OCI-LY7 (cell line): ENCODE data around the gene DDAH1. TPM values are rescaled to one million over a fixed set of nuclear protein-coding genes. Genes with fewer than 3 reads are reported as not detected.

Source experiments
- BruUV-seq: library from RNA; stranded (reverse); fragments of 400-500 nt; replicated peaks from 2 replicates; lab custom pipeline; 2021; lab: Mats Ljungman, UMichigan
- CTCF ChIA-PET: fragments of 300-600 bp; sonication (Branson Sonifier 250); formaldehyde crosslinking; loops from one replicate; lab custom pipeline; 2022; ENCODE audit warnings: antibody characterized with exemption; ENCODE audit not compliant: unreplicated experiment; lab: Charles Lee
- POLR2A ChIA-PET: fragments of 300-600 bp; sonication (Branson Sonifier 250); formaldehyde crosslinking; loops from one replicate; lab custom pipeline; 2022; ENCODE audit warnings: antibody characterized with exemption; lab: Charles Lee
- DNase-seq: peaks from one replicate; pipeline ENCODE4 v3.0.0-alpha.2; 2015; ENCODE audit warnings: low spot score
- H2AFZ ChIP-seq: fragments of 200-600 bp; sonication (generic), shearing (Covaris generic); 2 replicates; pipeline ENCODE4 v1.6.1; 2014; ENCODE audit warnings: mild to moderate bottlenecking, antibody characterized with exemption, low read length, moderate library complexity
- H3K27ac ChIP-seq: fragments of 200-600 bp; sonication (generic); 2 replicates; pipeline ENCODE4 v1.5.1; 2014; ENCODE audit warnings: mixed run types, low read depth, mild to moderate bottlenecking, moderate library complexity, low read length, inconsistent platforms; ENCODE audit not compliant: poor library complexity, severe bottlenecking
- H3K36me3 ChIP-seq: fragments of 200-600 bp; sonication (generic); 2 replicates; pipeline ENCODE4 v1.6.1; 2014; ENCODE audit warnings: mild to moderate bottlenecking, antibody characterized with exemption, low read length, moderate library complexity, mixed read lengths; ENCODE audit not compliant: insufficient read depth
- H3K4me1 ChIP-seq: fragments of 200-600 bp; sonication (generic); 2 replicates; pipeline ENCODE4 v1.5.1; 2014; ENCODE audit warnings: mild to moderate bottlenecking, low read length; ENCODE audit not compliant: insufficient read depth, poor library complexity, severe bottlenecking
- H3K4me2 ChIP-seq: fragments of 200-600 bp; sonication (generic); 2 replicates; pipeline ENCODE4 v1.6.1; 2014; ENCODE audit warnings: mild to moderate bottlenecking, low read length
- H3K4me3 ChIP-seq: fragments of 200-600 bp; sonication (generic); 2 replicates; pipeline ENCODE4 v1.5.1; 2014; ENCODE audit warnings: mild to moderate bottlenecking, low read depth, low read length; ENCODE audit not compliant: poor library complexity, severe bottlenecking
- H3K79me2 ChIP-seq: fragments of 200-600 bp; sonication (generic); 2 replicates; pipeline ENCODE4 v1.6.1; 2016; ENCODE audit warnings: low read depth, mild to moderate bottlenecking, low read length, moderate library complexity, mixed read lengths; ENCODE audit not compliant: insufficient read depth
- H3K9me2 ChIP-seq: fragments of 200-600 bp; sonication (generic); 2 replicates; pipeline ENCODE4 v1.6.1; 2016; ENCODE audit warnings: mild to moderate bottlenecking, low read length, mixed read lengths; ENCODE audit not compliant: insufficient read depth
- H3K9me3 ChIP-seq: fragments of 200-600 bp; sonication (generic); 2 replicates; pipeline ENCODE4 v1.6.1; 2014; ENCODE audit warnings: mild to moderate bottlenecking, mixed run types, low read length, mixed read lengths
- H4K20me1 ChIP-seq: fragments of 200-600 bp; sonication (generic); 2 replicates; pipeline ENCODE4 v1.6.1; 2014; ENCODE audit warnings: mild to moderate bottlenecking, antibody characterized with exemption, low read length, moderate library complexity, mixed read lengths; ENCODE audit not compliant: insufficient read depth
- EZH2phosphoT487 ChIP-seq: fragments of 200-600 bp; sonication (generic); IDR thresholded peaks from 2 replicates; pipeline ENCODE4 v1.6.1; 2018; ENCODE audit warnings: low read depth, borderline replicate concordance, mild to moderate bottlenecking, mixed run types, antibody characterized with exemption, low read length, moderate library complexity, mixed read lengths
- intact Hi-C: fragments of 100-400 bp; cut with micrococcal nuclease; formaldehyde crosslinking; loops from one replicate; pipeline ENCODE4 v1.10.0; 2022; ENCODE audit not compliant: unreplicated experiment
- total RNA-seq, 2 experiments: library from RNA; depleted of rRNA in 1 of 2; stranded (reverse); fragments of >200 nt in 1 of 2; shearing (Covaris generic) in 1 of 2; gene quantifications; 2 replicates each; pipeline ENCODE4 v1.2.3, GENCODE V29; 2014 to 2022
- TF ChIP-seq, protein P1 (sequence below): fragments of 200-600 bp; sonication (generic); conservative IDR thresholded peaks from 2 replicates; pipeline ENCODE4 v1.5.1; 2014; ENCODE audit warnings: mild to moderate bottlenecking, antibody characterized with exemption, low read length, moderate library complexity, mixed read lengths

DDAH1 gene
- total RNA-seq, 2 experiments from 2014 or later = not detected

DNA sequence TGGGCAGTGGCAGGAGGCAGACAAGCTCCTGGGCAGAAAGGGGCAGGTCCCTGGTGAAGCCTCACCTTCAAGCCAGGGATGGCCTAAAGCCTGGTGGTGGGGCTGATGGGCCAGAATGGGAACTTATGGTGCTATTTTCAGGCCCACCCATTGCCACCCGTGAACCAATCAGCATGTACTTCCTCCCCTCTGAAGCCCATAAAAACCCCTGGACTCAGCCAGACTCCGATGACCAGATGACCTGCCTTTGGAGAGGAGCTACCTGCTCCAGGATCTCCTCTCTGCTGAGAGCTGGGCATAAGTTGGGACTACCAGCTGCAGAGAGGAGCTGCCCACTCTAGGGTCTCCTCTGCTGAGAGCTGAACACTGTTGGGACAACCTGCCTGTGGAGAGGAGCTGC is 180.8 kb downstream of the DDAH1 start:
- TF ChIP-seq EZH2phosphoT487 = no peak
- TF ChIP-seq, protein P1, sequence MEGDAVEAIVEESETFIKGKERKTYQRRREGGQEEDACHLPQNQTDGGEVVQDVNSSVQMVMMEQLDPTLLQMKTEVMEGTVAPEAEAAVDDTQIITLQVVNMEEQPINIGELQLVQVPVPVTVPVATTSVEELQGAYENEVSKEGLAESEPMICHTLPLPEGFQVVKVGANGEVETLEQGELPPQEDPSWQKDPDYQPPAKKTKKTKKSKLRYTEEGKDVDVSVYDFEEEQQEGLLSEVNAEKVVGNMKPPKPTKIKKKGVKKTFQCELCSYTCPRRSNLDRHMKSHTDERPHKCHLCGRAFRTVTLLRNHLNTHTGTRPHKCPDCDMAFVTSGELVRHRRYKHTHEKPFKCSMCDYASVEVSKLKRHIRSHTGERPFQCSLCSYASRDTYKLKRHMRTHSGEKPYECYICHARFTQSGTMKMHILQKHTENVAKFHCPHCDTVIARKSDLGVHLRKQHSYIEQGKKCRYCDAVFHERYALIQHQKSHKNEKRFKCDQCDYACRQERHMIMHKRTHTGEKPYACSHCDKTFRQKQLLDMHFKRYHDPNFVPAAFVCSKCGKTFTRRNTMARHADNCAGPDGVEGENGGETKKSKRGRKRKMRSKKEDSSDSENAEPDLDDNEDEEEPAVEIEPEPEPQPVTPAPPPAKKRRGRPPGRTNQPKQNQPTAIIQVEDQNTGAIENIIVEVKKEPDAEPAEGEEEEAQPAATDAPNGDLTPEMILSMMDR = no peak
- H3K9me2 ChIP-seq = no peaks in the 10 kb centered on the region
- no peak overlapping the region for H3K4me2 ChIP-seq
- H3K79me2 ChIP-seq = no peaks in the 10 kb centered on the region
- 0 out of 2 replicates have a peak, but pooled peaks cover 6% of the 10 kb centered on the region for H3K9me3 ChIP-seq
- no peak overlapping the region for H3K27ac ChIP-seq
- ChIA-PET POLR2A (no interaction called here), CTCF (interaction anchor here (1.8 kb wide), 1 partner anchor 25 kb away, joined by 8 read pairs; the partner anchor contains the start of gene C1orf52)
- no peak overlapping the region for H3K4me3 ChIP-seq
- no peaks in the 10 kb centered on the region for H3K36me3 ChIP-seq
- no peaks in the 10 kb centered on the region for H4K20me1 ChIP-seq
- BruUV-seq = no TSS peak
- DNase-seq = no peak
- no peak overlapping the region for H2AFZ ChIP-seq
- intact Hi-C loops = no loop called here
- no peaks in the 10 kb centered on the region for H3K4me1 ChIP-seq

DNA sequence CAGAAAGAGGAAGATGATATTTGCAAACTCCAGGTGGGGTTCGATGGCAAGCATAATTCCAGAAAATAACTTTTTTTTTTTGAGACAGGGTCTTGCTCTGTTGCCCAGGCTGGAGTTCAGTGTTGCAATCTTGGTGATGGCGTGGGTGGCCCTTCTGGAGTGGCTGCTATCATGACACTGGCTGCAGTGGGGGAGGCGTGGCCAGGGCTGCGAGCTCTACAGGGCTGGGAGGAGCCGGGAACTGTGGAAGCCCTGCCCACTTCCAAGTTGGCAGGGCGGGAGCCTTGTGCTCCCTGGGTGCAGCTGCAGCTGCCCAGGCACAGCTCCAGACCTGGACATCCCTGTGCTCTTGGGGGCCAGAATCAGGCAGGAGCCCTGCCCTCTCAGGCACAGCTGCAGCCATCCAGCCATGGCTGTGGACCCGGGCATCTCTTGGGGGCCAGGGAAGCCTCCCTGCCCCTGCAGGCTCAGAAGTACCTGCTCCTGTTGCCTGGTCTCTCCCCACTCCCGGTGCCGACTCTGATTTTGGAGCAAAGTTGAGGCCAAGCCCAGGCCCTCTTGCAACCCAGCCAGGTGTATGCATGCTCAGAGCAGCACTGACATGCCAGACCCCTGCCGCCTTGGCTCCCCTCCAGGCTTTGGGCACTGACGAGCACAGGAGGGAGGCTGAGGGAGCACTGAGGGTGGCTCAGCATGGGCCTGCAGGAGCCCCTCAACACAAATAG is 181.3 kb downstream of the DDAH1 start:
- H3K4me3 ChIP-seq = no peak overlapping the region
- H3K9me2 ChIP-seq = no peaks in the 10 kb centered on the region
- BruUV-seq = no TSS peak
- no peak for TF ChIP-seq EZH2phosphoT487
- TF ChIP-seq, protein P1 = no peak
- no peak overlapping the region for H2AFZ ChIP-seq
- H3K4me2 ChIP-seq = no peak overlapping the region
- no peak for DNase-seq
- no peaks in the 10 kb centered on the region for H4K20me1 ChIP-seq
- ChIA-PET POLR2A (no interaction called here), CTCF (interaction anchor here (1.8 kb wide), 1 partner anchor 24 kb away, joined by 8 read pairs; the partner anchor contains the start of gene C1orf52)
- H3K36me3 ChIP-seq = no peaks in the 10 kb centered on the region
- intact Hi-C loops = no loop called here
- no peaks in the 10 kb centered on the region for H3K4me1 ChIP-seq
- H3K79me2 ChIP-seq = no peaks in the 10 kb centered on the region
- H3K27ac ChIP-seq = no peak overlapping the region
- H3K9me3 ChIP-seq = 0 out of 2 replicates have a peak, but pooled peaks cover 6% of the 10 kb centered on the region

DNA sequence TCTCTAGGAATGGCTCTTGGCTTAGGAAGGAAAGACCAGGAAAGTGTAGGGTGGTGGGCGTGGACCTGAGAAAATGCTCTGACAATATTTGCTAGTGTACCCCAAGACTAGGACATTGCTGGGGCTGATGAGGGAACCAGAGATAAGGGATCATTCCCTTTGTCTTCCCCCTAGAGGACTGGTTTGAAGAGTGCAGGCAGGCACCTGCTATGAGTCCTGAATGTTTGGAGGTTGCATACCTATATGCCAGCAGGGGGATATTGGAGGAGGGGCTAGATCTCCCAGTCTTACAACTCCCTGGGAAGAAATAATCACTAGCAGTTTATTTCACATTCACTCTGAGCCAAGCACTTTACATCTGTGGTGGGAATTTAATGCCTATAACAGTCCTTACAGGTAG is 182.5 kb downstream of the DDAH1 start:
- Histone ChIP-seq H3K4me2 (no peak overlapping the region), H2AFZ (no peak overlapping the region), H3K79me2 (no peaks in the 10 kb centered on the region), H3K36me3 (no peaks in the 10 kb centered on the region), H3K9me3 (0 out of 2 replicates have a peak, but pooled peaks cover 6% of the 10 kb centered on the region), H3K4me3 (no peak overlapping the region), H3K9me2 (no peaks in the 10 kb centered on the region), H3K4me1 (peaks cover under 1% of the 10 kb centered on the region), H3K27ac (no peak overlapping the region), H4K20me1 (no peaks in the 10 kb centered on the region)
- POLR2A ChIA-PET = no interaction called here
- CTCF ChIA-PET = no interaction called here
- no peak for DNase-seq
- no TSS peak for BruUV-seq
- no peak for TF ChIP-seq EZH2phosphoT487
- TF ChIP-seq, protein P1 = 0 out of 2 replicates have a peak, but pooled peaks have one; percentile 20
- intact Hi-C loops = no loop called here
